T-helper 2 cell treated with Interferon-gamma antibody and Interleukin-4, amounts not matched to agents 5 μg/mL and 100 μg/mL, for 36 hours (primary cell): ENCODE data around the gene FAM13A.

ENCODE experiments used
- DNase-seq: peaks from one replicate; pipeline ENCODE4 v3.0.0; 2021; ENCODE audit warnings: low spot score
- H3K27ac Mint-ChIP-seq: one replicate; pipeline ENCODE4 v1.8.0; 2021; ENCODE audit warnings: mild to moderate bottlenecking, mixed read lengths
- H3K27me3 Mint-ChIP-seq: one replicate; pipeline ENCODE4 v1.8.0; 2021; ENCODE audit warnings: low read depth, mixed read lengths
- H3K36me3 Mint-ChIP-seq: one replicate; pipeline ENCODE4 v1.8.0; 2021; ENCODE audit warnings: low read depth, mixed read lengths
- H3K4me1 Mint-ChIP-seq: one replicate; pipeline ENCODE4 v1.8.0; 2021; ENCODE audit warnings: low read depth, mixed read lengths
- H3K4me3 Mint-ChIP-seq: one replicate; pipeline ENCODE4 v1.8.0; 2022; ENCODE audit warnings: mild to moderate bottlenecking, moderate library complexity, mixed read lengths
- H3K9me3 Mint-ChIP-seq: one replicate; pipeline ENCODE4 v1.8.0; 2021; ENCODE audit warnings: mixed read lengths

FAM13A gene

DNA sequence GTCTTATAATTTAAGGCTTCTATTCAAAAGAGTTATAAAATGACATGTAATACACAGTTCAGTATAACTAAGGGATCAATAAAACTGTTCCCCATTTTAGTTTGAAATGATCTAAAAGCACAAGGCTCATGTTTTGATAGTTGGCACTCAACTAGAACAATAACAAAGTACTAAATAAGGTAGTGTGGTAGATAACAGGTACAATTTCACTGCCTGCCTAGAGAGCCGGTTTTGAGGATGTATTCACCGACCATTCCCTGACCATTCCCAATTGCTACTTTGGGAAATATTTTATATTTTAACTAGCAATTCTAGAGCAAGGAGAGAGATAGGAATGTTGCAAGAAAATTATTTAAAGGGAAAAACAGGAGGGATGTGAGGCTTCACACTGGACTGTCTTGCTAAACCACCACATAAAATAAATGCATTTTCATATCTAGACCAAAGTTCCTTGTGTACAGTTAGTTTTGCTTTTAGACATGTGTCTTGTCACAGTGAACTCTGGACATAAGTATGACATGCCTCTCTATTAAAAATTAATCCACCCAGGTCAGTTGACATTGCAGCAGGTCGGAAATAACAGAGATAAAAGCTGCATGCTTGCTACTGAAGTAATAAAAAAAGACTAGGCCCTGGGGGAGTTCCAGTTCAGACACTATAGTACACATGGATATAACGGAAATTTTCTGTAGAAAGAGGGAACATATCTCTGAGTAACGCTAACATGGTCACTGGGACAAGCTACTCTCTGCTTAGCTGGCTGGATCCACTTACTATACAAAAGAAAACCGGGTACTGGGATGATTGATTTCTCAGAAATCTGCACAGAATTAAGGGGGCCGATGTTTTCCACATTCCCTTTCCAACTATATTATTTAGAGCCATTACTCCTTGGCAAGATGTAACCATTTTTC is 303.1 kb downstream of the FAM13A start:
- Mint-ChIP-seq H3K27me3 (no peaks in the 10 kb centered on the region), H3K27ac (no peak overlapping the region), H3K4me3 (no peak overlapping the region), H3K4me1 (no peaks in the 10 kb centered on the region), H3K36me3 (peaks cover 4% of the 10 kb centered on the region), H3K9me3 (no peaks in the 10 kb centered on the region)
- DNase-seq = no peak

DNA sequence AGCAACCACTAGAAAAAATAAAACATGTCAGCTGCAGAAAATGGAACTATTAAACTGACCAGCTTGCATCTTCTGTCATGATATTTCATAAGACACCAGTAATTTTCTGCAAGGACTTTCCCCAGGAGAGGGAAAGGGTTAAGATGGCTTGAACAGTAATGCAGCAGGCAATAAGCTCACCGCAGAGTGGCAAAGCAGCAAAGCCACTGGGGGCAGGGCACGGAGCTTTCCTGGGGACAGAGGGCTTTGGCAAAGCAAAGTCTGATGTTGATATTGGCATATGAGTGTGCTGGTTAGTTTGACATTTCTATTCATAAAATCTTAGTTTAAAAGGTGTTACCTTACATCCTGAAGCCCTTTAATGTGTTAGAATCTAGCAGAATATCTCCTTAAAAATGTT is 304.2 kb downstream of the FAM13A start:
- Mint-ChIP-seq H3K9me3 (no peaks in the 10 kb centered on the region), H3K27me3 (no peaks in the 10 kb centered on the region), H3K36me3 (peaks cover 6% of the 10 kb centered on the region), H3K4me1 (no peaks in the 10 kb centered on the region), H3K27ac (no peak overlapping the region), H3K4me3 (no peak overlapping the region)
- DNase-seq = no peak

DNA sequence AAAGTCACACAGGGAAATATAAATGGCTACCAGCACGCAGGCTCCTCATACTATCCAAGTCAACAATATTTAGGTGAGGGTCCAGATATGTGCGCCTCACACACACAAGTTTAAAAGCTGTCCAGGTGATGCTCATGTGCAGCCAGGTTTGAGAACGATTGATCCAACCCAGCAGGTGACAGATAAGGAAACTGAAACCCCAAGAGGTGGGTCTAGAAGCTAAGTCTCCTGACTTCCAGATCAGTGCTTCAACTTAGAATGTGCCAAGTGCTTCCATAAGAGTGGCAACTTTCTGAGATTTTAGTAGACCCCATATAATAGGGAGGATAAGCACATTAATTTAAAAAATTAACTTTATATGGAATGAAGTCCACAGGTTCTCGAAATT is 304.9 kb downstream of the FAM13A start:
- no peaks in the 10 kb centered on the region for H3K4me1 Mint-ChIP-seq
- no peak overlapping the region for H3K27ac Mint-ChIP-seq
- H3K36me3 Mint-ChIP-seq = peaks cover 6% of the 10 kb centered on the region

DNA sequence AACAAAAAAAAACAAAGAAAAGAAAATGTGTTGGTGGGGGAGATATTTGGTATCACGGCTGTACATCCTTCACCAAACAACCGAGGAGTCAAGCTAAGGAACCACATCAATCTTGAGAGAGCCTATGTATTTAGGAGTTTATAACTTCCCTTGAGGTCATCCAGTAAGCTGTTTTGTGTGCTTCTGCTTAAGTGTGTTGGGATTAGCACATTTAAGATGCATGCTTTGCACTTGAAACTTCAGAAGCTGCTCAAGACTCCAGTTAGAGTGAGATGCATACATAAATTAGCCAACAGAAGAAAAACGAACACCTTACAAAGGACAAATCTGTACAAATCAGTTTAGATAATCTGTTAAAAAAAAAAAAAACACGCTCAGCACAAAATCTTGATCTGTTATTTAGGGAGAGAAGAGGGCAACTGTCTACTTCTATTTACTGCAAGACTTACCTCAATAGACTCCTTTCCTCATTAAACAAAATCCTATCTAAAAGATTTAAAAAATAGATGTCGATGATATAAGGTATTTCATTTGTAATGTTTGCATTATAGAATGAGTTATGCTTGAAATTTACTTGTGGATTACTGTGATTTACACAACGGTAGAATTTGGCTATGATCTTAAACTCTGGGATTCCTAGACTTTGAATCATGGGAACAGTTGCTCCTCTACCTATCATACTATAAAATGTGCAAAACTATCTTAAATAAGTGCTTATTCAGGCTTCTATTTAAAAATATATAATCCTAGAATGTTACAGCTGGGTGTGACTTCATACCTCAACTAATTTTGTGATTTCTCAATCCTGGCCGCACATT is 305.5 kb downstream of the FAM13A start:
- no peak overlapping the region for H3K27ac Mint-ChIP-seq
- H3K4me3 Mint-ChIP-seq = no peak overlapping the region
- no peak for DNase-seq
- peaks cover 6% of the 10 kb centered on the region for H3K36me3 Mint-ChIP-seq
- H3K4me1 Mint-ChIP-seq = no peaks in the 10 kb centered on the region
- H3K27me3 Mint-ChIP-seq = no peaks in the 10 kb centered on the region
- H3K9me3 Mint-ChIP-seq = no peaks in the 10 kb centered on the region

More for the DNA sequence above, 304.9 kb downstream of the FAM13A start:
- no peak overlapping the region for H3K4me3 Mint-ChIP-seq
- no peak for DNase-seq
- no peaks in the 10 kb centered on the region for H3K9me3 Mint-ChIP-seq
- no peaks in the 10 kb centered on the region for H3K27me3 Mint-ChIP-seq

DNA sequence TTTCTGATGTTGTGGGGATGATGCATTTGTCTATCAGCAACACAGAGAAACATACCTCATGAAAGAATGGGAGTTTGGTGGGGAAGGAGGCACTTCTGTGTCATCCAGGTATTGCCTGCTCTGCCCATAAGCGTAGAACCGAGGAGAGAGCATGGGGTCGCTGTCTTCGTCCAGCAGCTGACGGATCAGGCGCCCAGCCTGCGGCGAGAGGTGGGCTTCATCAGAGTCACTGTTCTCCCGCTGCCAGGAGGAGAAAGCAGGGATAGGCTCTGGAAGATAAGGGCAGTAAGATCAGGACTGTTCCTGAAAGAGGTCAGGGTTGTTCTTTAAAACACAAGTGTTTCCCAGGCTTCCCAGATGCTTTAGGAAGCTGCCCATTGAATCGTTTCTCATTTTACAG is 306.6 kb downstream of the FAM13A start:
- no peaks in the 10 kb centered on the region for H3K4me1 Mint-ChIP-seq
- no peaks in the 10 kb centered on the region for H3K27me3 Mint-ChIP-seq
- no peak for DNase-seq
- H3K9me3 Mint-ChIP-seq = no peaks in the 10 kb centered on the region
- H3K27ac Mint-ChIP-seq = no peak overlapping the region
- peaks cover 6% of the 10 kb centered on the region for H3K36me3 Mint-ChIP-seq
- H3K4me3 Mint-ChIP-seq = no peak overlapping the region

DNA sequence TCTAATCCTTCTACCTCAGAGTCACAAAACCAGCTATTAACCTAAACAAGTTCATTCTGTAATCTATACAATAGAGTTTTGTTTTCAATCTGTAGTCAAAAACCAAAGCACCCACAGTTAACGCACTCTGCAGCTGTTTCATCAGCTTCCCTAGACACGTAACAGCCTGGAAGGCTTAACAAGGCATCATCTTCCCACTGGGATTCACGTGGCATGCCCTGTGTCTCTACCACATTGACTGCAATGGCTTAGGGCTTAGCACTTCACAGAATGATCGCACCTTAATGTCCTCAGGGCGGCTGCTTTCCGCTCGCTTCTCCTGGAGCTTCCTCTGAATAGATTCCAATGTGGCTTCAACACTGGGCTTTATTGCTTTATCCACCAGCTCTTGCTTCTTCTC is 309.6 kb downstream of the FAM13A start:
- DNase-seq = no peak
- Mint-ChIP-seq H3K4me3 (no peak overlapping the region), H3K27ac (no peak overlapping the region), H3K27me3 (no peaks in the 10 kb centered on the region), H3K9me3 (no peaks in the 10 kb centered on the region), H3K4me1 (no peaks in the 10 kb centered on the region), H3K36me3 (peaks cover 8% of the 10 kb centered on the region)

DNA sequence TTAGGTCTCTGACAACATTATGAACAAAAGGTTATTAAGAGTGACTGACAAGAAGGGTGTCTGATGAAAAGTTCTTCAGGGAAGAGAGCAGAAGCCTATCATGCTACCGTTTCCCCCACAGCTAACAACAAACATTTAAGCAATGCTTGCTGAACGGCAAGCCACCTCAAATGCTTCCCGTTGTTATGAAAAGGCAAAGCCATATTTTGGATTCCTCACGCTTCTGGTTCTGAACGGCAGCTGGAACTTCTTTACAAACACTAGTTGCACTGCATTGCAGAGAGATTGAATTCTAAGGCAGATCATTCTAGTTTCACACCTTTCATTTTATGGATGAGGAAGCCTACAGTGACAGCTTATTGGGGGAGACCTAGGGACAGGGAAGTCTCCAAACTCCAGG is 310.8 kb downstream of the FAM13A start:
- DNase-seq = no peak
- Mint-ChIP-seq H3K36me3 (peaks cover 8% of the 10 kb centered on the region), H3K27me3 (no peaks in the 10 kb centered on the region), H3K9me3 (no peaks in the 10 kb centered on the region), H3K4me3 (no peak overlapping the region), H3K27ac (no peak overlapping the region), H3K4me1 (no peaks in the 10 kb centered on the region)

DNA sequence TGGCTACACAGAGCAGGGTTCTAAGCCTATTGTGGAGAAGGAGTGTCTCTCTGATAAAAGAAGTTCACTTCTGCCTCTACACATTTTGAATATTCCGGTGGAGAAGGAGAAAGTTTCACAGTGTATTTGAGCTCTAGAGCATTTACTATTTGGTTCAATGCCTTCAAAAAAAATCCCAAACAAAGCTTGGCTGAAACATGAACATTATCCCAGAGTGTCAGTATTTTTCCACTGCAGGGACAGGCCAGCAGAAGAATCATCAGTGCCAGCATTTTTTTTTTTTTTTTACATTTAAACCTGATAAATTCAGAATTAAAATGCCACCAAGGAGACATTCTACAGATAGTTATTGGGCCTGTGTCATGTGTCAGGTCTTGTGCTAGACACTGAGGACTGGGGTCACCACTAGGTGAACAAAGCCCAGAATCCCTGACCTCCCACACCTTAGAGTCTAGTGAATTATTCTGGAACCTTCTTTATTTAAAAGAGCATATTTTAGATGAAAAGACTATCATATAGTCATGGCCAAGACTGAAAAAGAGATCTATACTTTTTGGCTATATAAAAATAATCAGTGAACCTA is 311.3 kb downstream of the FAM13A start:
- H3K27me3 Mint-ChIP-seq = no peaks in the 10 kb centered on the region
- no peak for DNase-seq
- no peaks in the 10 kb centered on the region for H3K4me1 Mint-ChIP-seq
- H3K27ac Mint-ChIP-seq = no peak overlapping the region
- H3K4me3 Mint-ChIP-seq = no peak overlapping the region
- H3K9me3 Mint-ChIP-seq = no peaks in the 10 kb centered on the region
- H3K36me3 Mint-ChIP-seq = peaks cover 8% of the 10 kb centered on the region

DNA sequence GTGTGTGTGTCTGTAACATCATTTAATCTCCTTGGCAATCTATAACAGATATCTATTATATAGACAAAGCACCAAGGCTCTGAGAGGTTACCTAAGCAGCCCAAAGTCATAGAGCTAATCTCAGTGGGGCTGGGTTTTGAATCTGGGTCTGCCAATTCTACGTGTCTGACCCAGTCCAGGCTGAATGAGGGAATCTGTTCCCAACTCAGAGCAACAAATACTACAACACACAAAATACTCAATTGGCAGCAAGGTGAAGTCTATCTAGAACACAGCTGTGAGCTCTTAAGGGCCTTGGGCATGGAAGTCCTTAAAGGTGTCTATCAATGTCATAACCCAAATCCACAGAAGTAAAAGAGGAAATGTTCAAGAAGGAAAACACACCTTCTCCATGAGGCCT is 311.8 kb downstream of the FAM13A start:
- DNase-seq = no peak
- Mint-ChIP-seq H3K4me3 (no peak overlapping the region), H3K36me3 (peaks cover 8% of the 10 kb centered on the region), H3K27me3 (no peaks in the 10 kb centered on the region), H3K4me1 (no peaks in the 10 kb centered on the region), H3K9me3 (no peaks in the 10 kb centered on the region), H3K27ac (no peak overlapping the region)

DNA sequence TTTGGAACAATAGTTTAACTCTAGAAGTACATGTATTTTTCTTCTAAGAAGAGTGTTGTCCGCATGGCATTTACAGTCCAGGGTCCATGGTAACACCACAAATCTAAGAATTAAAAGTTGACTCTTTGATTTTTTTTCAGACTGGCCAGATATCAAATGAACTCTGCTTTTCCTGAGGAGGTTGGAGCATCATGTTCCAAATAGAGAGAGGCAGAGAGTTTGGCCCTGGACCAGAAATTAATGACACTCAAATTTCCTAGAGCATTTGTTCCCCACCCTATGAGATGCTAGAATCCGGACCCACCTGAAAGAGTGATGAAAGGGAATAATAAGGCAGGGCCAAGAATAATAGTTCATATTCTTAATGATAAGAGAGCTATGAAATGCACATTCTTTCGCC is 312.4 kb downstream of the FAM13A start:
- H3K9me3 Mint-ChIP-seq = no peaks in the 10 kb centered on the region
- no peaks in the 10 kb centered on the region for H3K27me3 Mint-ChIP-seq
- H3K36me3 Mint-ChIP-seq = peaks cover 7% of the 10 kb centered on the region
- no peak overlapping the region for H3K4me3 Mint-ChIP-seq
- H3K27ac Mint-ChIP-seq = no peak overlapping the region
- no peaks in the 10 kb centered on the region for H3K4me1 Mint-ChIP-seq
- no peak for DNase-seq

DNA sequence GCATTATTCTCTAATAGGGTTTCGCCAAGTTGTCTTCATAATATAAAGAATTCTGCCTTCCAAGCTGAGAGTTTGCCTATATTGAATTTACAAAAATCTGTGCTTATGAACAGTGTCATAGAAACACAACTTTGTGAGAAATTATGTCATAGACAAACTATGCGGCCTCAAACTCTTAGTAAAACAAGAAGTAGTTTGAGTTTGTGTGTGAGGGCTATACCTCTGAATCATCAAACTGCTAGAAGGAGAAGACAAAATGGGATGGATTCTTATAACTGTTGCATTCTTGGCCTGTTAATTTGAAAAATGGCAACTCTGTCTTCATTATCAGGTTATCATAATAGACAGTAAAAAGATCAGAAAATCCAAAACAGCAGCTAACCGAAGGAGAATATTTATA is 313.3 kb downstream of the FAM13A start:
- peaks cover 1% of the 10 kb centered on the region for H3K36me3 Mint-ChIP-seq
- H3K27ac Mint-ChIP-seq = no peak overlapping the region
- H3K9me3 Mint-ChIP-seq = no peaks in the 10 kb centered on the region
- H3K4me3 Mint-ChIP-seq = no peak overlapping the region
- no peaks in the 10 kb centered on the region for H3K4me1 Mint-ChIP-seq
- H3K27me3 Mint-ChIP-seq = no peaks in the 10 kb centered on the region
- no peak for DNase-seq

DNA sequence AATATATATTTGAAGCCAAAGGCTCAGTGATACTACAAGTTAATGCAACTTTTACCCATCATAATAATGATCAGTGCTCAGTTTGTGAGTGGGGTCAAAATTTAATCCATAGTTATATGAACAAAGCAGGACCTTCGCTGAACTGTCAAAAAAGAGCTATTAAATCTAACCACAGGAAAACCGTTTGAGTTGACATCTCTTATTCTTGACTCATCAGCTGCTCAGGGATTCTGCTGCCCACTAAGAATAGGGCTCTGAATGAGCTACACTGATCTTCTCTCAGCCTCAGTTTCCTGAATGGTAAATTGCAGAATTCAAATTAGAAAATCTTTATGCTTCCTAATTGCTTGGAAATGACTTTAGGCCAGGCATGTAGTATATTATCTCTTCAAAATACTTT is 314.4 kb downstream of the FAM13A start:
- peaks cover 6% of the 10 kb centered on the region for H3K36me3 Mint-ChIP-seq

DNA sequence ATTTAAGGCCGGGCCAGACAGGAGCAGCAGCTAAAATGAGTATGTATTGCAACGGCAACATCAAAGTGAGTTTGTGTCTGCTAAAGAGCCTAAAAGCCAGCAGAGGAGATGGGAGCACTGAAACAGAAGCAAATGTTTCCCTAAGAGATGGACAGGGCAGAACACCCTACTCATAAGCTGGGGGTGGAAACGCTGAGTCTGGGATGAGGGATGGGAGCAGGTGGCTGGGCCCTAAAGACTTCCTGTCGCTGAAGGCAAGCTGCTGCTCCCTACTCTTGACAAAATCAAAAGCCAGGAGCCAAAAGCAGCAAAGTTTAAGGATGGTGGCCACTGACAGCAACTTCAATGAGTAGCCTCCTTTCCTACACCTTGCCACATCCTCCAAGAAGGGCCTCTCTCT is 318.8 kb downstream of the FAM13A start:
- Mint-ChIP-seq H3K36me3 (peaks cover 7% of the 10 kb centered on the region), H3K27me3 (no peaks in the 10 kb centered on the region), H3K4me3 (no peak overlapping the region), H3K27ac (no peak overlapping the region), H3K9me3 (no peaks in the 10 kb centered on the region), H3K4me1 (peaks cover 6% of the 10 kb centered on the region)
- DNase-seq = no peak

More for the DNA sequence above, 314.4 kb downstream of the FAM13A start:
- DNase-seq = no peak
- no peak overlapping the region for H3K27ac Mint-ChIP-seq
- no peaks in the 10 kb centered on the region for H3K27me3 Mint-ChIP-seq
- H3K9me3 Mint-ChIP-seq = no peaks in the 10 kb centered on the region
- H3K4me3 Mint-ChIP-seq = no peak overlapping the region
- peaks cover 5% of the 10 kb centered on the region for H3K4me1 Mint-ChIP-seq

DNA sequence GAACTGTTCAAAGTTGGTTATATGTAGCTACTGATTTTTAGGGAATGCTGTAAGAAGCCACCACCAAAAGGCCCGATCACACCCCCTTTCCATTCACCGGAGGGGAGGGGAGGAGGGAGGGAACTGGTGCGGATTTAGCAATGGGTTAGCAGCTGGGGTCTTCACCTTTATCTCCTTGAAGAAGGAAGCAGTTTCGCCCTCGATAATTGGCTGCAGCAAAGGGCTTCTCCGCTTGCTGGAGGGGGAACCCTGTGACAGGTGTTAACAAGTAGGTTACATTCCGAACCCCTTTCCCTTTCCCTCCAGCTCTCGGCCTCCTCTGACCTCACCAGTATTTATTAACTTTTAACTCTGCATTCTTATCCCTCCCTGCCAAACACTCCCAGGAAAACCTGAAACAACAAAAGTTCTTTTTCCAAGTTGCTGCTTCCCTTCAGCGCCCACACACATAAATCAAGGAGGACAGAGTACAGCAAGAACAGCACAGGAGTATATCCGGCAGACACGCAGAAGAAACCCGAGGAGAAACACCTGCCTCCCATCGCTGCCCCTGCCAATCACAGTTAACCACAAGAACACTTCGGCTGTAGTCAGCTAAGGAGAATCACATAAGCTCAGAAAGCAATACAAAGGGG is 319.6 kb downstream of the FAM13A start:
- no peaks in the 10 kb centered on the region for H3K27me3 Mint-ChIP-seq
- no peaks in the 10 kb centered on the region for H3K9me3 Mint-ChIP-seq
- no peak overlapping the region for H3K27ac Mint-ChIP-seq
- no peak for DNase-seq
- peaks cover 7% of the 10 kb centered on the region for H3K36me3 Mint-ChIP-seq
- peaks cover 6% of the 10 kb centered on the region for H3K4me1 Mint-ChIP-seq
- H3K4me3 Mint-ChIP-seq = no peak overlapping the region
